HepG2 (cell line): ENCODE measurements around the gene RRP12.

Experiments
- ASH2L ChIP-seq: fragments of 300-600, 200-600 bp; sonication (generic); IDR thresholded peaks from 2 replicates; pipeline ENCODE4 v1.7.0; 2017; ENCODE audit warnings: low read depth, mild to moderate bottlenecking, moderate library complexity, mixed read lengths, low read length; ENCODE audit not compliant: insufficient read length
- CBX5 ChIP-seq: sonication (generic); formaldehyde crosslinking; IDR thresholded peaks from 2 replicates; pipeline ENCODE4 v1.4.0; 2020; ENCODE audit warnings: missing genetic modification reagents, borderline replicate concordance
- FOXK2 ChIP-seq: fragments of 450-650 bp; IDR thresholded peaks from 2 replicates; pipeline ENCODE4 v1.6.1; 2016
- JDP2 ChIP-seq: sonication (generic); formaldehyde crosslinking; IDR thresholded peaks from 2 replicates; pipeline ENCODE4 v1.8.1; 2022; ENCODE audit warnings: missing genetic modification reagents, borderline replicate concordance
- KLF11 ChIP-seq: IDR thresholded peaks from 2 replicates; pipeline ENCODE4 v1.6.1; 2016; ENCODE audit warnings: missing compliant biosample characterization
- POLR2A ChIP-seq, 2 experiments: IDR thresholded peaks; 2 replicates each; pipeline ENCODE4 v1.6.1; 2011; ENCODE audit warnings: low read depth in 2 of 2, low read length in 2 of 2, mild to moderate bottlenecking in 1 of 2, moderate library complexity in 1 of 2; ENCODE audit not compliant: insufficient read depth in 1 of 2
- ZNF557 ChIP-seq: sonication (generic); formaldehyde crosslinking; IDR thresholded peaks from 2 replicates; pipeline ENCODE4 v1.4.0; 2020; ENCODE audit warnings: missing genetic modification reagents
- ZNF773 ChIP-seq: sonication (generic); formaldehyde crosslinking; IDR thresholded peaks from 2 replicates; pipeline ENCODE4 v1.4.0; 2020; ENCODE audit warnings: missing genetic modification reagents, borderline replicate concordance
- ZNF790 ChIP-seq: sonication (generic); formaldehyde crosslinking; IDR thresholded peaks from 2 replicates; pipeline ENCODE4 v1.8.0; 2022; ENCODE audit warnings: missing genetic modification reagents, mild to moderate bottlenecking, borderline replicate concordance
- TF ChIP-seq, protein P1 (sequence below): IDR thresholded peaks from 2 replicates; pipeline ENCODE4 v1.6.1; 2016; ENCODE audit warnings: low read depth, missing genetic modification reagents, missing compliant biosample characterization
- TF ChIP-seq, protein P2 (sequence below), 2 experiments: IDR thresholded peaks; 2 replicates each; pipeline ENCODE4 v1.6.1; 2011 to 2012; ENCODE audit warnings: low read length in 2 of 2, borderline replicate concordance in 1 of 2, low read depth in 1 of 2, mild to moderate bottlenecking in 1 of 2, moderate library complexity in 1 of 2
- TF ChIP-seq, protein P3 (sequence below): sonication (generic); formaldehyde crosslinking; IDR thresholded peaks from 2 replicates; pipeline ENCODE4 v1.5.0; 2020; ENCODE audit warnings: missing genetic modification reagents

DNA sequence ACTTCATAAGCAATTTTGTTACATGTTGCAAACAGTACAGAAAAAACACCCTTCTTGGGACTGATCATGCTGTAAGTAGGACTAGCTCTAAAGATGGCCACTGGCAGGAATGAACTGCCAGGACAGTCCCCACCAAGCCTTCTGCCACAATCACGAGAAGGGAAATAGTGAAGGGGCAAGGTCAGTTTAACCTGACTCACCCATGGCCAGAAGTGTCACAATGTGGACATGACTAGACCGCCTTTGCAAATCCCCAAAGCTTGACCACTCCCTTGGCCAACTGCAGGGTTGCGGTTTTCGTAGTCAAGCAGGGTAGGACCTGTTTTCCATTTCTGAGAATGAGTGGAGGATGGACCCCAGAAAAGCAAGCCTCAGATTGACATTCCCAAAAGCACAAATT is 47.2 kb downstream of the RRP12 start:
- TF ChIP-seq, protein P1, sequence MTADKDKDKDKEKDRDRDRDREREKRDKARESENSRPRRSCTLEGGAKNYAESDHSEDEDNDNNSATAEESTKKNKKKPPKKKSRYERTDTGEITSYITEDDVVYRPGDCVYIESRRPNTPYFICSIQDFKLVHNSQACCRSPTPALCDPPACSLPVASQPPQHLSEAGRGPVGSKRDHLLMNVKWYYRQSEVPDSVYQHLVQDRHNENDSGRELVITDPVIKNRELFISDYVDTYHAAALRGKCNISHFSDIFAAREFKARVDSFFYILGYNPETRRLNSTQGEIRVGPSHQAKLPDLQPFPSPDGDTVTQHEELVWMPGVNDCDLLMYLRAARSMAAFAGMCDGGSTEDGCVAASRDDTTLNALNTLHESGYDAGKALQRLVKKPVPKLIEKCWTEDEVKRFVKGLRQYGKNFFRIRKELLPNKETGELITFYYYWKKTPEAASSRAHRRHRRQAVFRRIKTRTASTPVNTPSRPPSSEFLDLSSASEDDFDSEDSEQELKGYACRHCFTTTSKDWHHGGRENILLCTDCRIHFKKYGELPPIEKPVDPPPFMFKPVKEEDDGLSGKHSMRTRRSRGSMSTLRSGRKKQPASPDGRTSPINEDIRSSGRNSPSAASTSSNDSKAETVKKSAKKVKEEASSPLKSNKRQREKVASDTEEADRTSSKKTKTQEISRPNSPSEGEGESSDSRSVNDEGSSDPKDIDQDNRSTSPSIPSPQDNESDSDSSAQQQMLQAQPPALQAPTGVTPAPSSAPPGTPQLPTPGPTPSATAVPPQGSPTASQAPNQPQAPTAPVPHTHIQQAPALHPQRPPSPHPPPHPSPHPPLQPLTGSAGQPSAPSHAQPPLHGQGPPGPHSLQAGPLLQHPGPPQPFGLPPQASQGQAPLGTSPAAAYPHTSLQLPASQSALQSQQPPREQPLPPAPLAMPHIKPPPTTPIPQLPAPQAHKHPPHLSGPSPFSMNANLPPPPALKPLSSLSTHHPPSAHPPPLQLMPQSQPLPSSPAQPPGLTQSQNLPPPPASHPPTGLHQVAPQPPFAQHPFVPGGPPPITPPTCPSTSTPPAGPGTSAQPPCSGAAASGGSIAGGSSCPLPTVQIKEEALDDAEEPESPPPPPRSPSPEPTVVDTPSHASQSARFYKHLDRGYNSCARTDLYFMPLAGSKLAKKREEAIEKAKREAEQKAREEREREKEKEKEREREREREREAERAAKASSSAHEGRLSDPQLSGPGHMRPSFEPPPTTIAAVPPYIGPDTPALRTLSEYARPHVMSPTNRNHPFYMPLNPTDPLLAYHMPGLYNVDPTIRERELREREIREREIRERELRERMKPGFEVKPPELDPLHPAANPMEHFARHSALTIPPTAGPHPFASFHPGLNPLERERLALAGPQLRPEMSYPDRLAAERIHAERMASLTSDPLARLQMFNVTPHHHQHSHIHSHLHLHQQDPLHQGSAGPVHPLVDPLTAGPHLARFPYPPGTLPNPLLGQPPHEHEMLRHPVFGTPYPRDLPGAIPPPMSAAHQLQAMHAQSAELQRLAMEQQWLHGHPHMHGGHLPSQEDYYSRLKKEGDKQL (CRISPR knock-in tag), result no peak
- TF ChIP-seq, protein P2, sequence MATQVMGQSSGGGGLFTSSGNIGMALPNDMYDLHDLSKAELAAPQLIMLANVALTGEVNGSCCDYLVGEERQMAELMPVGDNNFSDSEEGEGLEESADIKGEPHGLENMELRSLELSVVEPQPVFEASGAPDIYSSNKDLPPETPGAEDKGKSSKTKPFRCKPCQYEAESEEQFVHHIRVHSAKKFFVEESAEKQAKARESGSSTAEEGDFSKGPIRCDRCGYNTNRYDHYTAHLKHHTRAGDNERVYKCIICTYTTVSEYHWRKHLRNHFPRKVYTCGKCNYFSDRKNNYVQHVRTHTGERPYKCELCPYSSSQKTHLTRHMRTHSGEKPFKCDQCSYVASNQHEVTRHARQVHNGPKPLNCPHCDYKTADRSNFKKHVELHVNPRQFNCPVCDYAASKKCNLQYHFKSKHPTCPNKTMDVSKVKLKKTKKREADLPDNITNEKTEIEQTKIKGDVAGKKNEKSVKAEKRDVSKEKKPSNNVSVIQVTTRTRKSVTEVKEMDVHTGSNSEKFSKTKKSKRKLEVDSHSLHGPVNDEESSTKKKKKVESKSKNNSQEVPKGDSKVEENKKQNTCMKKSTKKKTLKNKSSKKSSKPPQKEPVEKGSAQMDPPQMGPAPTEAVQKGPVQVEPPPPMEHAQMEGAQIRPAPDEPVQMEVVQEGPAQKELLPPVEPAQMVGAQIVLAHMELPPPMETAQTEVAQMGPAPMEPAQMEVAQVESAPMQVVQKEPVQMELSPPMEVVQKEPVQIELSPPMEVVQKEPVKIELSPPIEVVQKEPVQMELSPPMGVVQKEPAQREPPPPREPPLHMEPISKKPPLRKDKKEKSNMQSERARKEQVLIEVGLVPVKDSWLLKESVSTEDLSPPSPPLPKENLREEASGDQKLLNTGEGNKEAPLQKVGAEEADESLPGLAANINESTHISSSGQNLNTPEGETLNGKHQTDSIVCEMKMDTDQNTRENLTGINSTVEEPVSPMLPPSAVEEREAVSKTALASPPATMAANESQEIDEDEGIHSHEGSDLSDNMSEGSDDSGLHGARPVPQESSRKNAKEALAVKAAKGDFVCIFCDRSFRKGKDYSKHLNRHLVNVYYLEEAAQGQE (IDR thresholded peaks at IDR 0.05; ENCODE audit: borderline replicate concordance in 1 of 2, low read depth in 1 of 2, low read length in 2 of 2), result no peak
- TF ChIP-seq KLF11 (CRISPR knock-in tag), result no peak
- TF ChIP-seq, protein P3, sequence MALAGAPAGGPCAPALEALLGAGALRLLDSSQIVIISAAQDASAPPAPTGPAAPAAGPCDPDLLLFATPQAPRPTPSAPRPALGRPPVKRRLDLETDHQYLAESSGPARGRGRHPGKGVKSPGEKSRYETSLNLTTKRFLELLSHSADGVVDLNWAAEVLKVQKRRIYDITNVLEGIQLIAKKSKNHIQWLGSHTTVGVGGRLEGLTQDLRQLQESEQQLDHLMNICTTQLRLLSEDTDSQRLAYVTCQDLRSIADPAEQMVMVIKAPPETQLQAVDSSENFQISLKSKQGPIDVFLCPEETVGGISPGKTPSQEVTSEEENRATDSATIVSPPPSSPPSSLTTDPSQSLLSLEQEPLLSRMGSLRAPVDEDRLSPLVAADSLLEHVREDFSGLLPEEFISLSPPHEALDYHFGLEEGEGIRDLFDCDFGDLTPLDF, result no peak
- no peak for TF ChIP-seq FOXK2
- no peak for TF ChIP-seq ZNF773 (CRISPR knock-in tag)
- TF ChIP-seq CBX5 (CRISPR knock-in tag), result no peak
- no peak for TF ChIP-seq POLR2A (IDR thresholded peaks at IDR 0.05; ENCODE audit: insufficient read depth in 1 of 2, low read depth in 2 of 2, low read length in 2 of 2)
- TF ChIP-seq ASH2L, result no peak
- TF ChIP-seq JDP2 (CRISPR knock-in tag), result no peak
- no peak for TF ChIP-seq ZNF790
- no peak for TF ChIP-seq ZNF557 (CRISPR knock-in tag)
